Tibial nerve (tissue), 4 donors: Measurements from ENCODE around the gene SOX12. TPM values are rescaled to one million over a fixed set of nuclear protein-coding genes. Genes with fewer than 3 reads are reported as not detected.
A peak's percentile ranks its signal among the peaks of the same experiment; 100 is the strongest.

Source experiments
- DNase-seq, 2 donors: peaks; one replicate each; pipeline ENCODE4 v3.0.0-alpha.2; 2019; ENCODE audit warnings: low spot score in 2 of 2
- H3K27ac ChIP-seq, 4 donors: fragments of 200-600 bp; sonication (generic) in 3 of 4; one replicate each; pipeline ENCODE4 v1.5.1; 2017 to 2019; ENCODE audit warnings: mild to moderate bottlenecking in 1 of 4
- H3K27me3 ChIP-seq, 2 donors: fragments of 200-600 bp; sonication (generic) in 1 of 2; one replicate each; pipeline versions ENCODE4 v1.5.1 to v1.6.0; 2017 to 2019
- H3K36me3 ChIP-seq, 3 donors: fragments of 200-600 bp; sonication (generic); one replicate each; pipeline ENCODE4 v1.5.1; 2018 to 2019
- H3K4me1 ChIP-seq, 4 donors: fragments of 200-600 bp; sonication (generic) in 3 of 4; one replicate each; pipeline ENCODE4 v1.5.1; 2017 to 2019
- H3K4me3 ChIP-seq, 4 donors: fragments of 200-600 bp; sonication (generic) in 3 of 4; one replicate each; pipeline ENCODE4 v1.5.1; 2017 to 2019; ENCODE audit warnings: mild to moderate bottlenecking in 1 of 4, moderate library complexity in 1 of 4
- H3K9me3 ChIP-seq, 4 donors: fragments of 200-600 bp; sonication (generic) in 3 of 4; one replicate each; pipeline ENCODE4 v1.5.1; 2017 to 2019
- CTCF ChIP-seq, 5 experiments: fragments of 200-600 bp in 3 of 5; fragments of 450-650 bp in 2 of 5; sonication (generic) in 3 of 5; IDR thresholded peaks; one replicate each; pipeline ENCODE4 v1.5.1; 2016 to 2019; ENCODE audit warnings: antibody characterized with exemption in 5 of 5, mild to moderate bottlenecking in 3 of 5, moderate library complexity in 2 of 5
- EP300 ChIP-seq, 2 donors: sonication (generic); formaldehyde crosslinking; IDR thresholded peaks; one replicate each; pipeline ENCODE4 v1.6.1; 2017; ENCODE audit warnings: antibody characterized with exemption in 2 of 2, mild to moderate bottlenecking in 1 of 2
- POLR2A ChIP-seq, 2 donors: fragments of 450-650 bp; IDR thresholded peaks; one replicate each; pipeline ENCODE4 v1.6.1; 2017; ENCODE audit warnings: antibody characterized with exemption in 2 of 2, mild to moderate bottlenecking in 2 of 2, moderate library complexity in 2 of 2
- WGBS, 2 donors: methylation state at CpG; one replicate each; pipeline ENCODE4 v1.1.5; 2018; 5-methylcytosine and 5-hydroxymethylcytosine counted together
- total RNA-seq, 4 donors: library from RNA; depleted of rRNA; stranded (reverse); fragments of >200 nt; gene quantifications; one replicate each; pipeline ENCODE4 v1.1.0, GENCODE V29; 2016

Gene SOX12
- total RNA-seq, 4 donors from 2014 or later = 4.6 to 9.8 (median 8.6) TPM

DNA sequence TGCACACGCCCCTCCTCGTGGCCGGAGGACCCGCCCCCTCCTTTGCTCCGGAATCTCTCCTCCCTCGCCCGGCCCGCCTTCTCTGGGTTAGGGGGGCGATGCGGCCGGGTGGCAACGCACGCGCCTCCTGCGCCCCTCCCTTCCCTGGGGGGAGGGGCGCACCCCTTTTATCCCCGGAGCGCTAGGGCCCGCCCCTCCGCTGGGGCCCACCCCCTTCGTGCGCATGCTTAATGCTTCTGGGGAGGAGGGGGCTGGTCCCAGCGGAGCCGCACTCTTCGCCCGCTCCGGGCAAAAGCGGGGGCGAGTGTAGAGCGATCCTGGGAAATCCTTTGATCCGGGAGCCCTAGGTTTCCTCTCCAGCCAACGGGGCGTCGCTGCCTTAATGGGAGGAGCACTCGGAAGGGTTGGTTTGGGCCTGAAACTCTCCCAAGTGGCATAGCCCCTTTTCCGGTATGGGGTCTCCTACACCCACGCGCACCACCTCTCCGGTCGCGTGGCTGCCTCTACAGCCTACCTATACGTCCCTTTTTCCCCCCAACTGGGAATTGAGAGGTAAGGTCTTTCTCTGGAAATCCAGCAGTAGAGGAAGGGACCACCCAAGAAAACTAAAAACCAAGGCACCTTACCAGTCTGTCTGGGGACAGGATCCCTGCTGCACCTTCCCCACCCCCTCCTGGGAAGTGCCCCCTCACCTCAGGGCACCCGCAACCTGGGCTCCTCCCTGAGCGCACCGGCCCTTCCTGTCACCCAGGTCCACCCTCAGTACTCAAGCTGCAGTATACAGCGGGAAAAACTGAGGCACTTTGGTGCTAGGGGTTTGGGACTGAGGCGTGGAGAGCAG lies 2.1 kb downstream of the SOX12 start:
- DNase-seq = peak; percentile 70 to 73
- no peak for TF ChIP-seq CTCF (IDR thresholded peaks at IDR 0.05)
- peak; percentile 70 to 90 for TF ChIP-seq EP300 (IDR thresholded peaks at IDR 0.05)
- peak in 1 of 2 donors; percentile 35 for TF ChIP-seq POLR2A (IDR thresholded peaks at IDR 0.05)

GRCh38 chr20:328027-328974 lies 2.9 kb downstream of the SOX12 start:
- no peak for DNase-seq
- 37 to 38% methylated on average over 31 of the region's 31 CpGs for WGBS, 2 donors

More for the DNA sequence above, 2.1 kb downstream of the SOX12 start:
- Histone ChIP-seq H3K4me1 (peaks cover 0 to 65% (median 13%) of the 10 kb centered on the region in 4 donors), H3K27ac (peak overlapping the region; percentile 80 to 99 (median 90)), H3K4me3 (peak overlapping the region; percentile 61 to 93 (median 70)), H3K27me3 (no peaks in the 10 kb centered on the region), H3K36me3 (no peaks in the 10 kb centered on the region), H3K9me3 (no peaks in the 10 kb centered on the region)
- 3 to 4% methylated on average over 38 to 43 of the region's 47 CpGs for WGBS, 2 donors

DNA sequence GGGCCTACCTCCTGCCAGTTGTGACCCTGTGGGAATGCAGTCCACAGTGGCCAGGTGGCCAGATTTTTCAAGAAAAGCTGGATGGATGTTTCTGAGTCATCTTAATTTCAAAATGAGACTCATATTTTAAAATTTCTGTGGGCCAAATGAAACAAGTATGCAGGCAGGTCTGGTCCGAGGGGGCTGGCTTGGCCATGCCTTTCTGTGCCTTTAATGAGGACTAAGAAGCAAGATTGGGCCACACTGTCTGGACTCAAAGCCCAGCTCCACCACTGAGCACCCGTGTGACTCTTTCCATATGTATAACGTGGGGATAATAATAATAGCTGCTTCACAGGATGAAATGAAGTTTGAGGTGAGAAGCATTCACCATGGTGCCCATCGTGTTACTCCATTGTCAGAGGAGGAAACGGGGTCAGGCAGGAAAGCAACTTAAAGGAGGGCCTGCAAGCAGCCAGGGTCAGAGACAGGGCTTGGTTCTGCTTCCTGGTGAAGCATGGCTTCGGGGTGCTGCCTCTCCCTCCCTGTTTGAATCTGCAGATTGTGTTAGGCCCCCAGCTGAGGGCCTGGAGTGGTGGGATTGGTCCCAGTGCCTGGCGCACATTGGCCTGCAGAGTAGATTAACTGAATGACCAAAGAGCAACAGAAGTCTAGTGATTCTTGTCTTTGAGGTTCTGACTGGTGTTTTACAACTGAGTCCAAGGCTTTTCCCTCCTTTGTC lies 3.8 kb downstream of the SOX12 start:
- H3K4me1 ChIP-seq = peaks cover 0 to 58% (median 13%) of the 10 kb centered on the region in 4 donors
- no peak overlapping the region for H3K4me3 ChIP-seq
- peak overlapping the region in 3 of 4 donors; percentile 38 to 99 (median 94) for H3K27ac ChIP-seq
- WGBS, 2 donors = 42 to 46% methylated on average over 7 of the region's 7 CpGs
- TF ChIP-seq POLR2A (IDR thresholded peaks at IDR 0.05) = no peak
- no peak for TF ChIP-seq EP300 (IDR thresholded peaks at IDR 0.05)
- TF ChIP-seq CTCF (IDR thresholded peaks at IDR 0.05) = no peak
- peaks cover 0 to 6% (median 0%) of the 10 kb centered on the region in 3 donors for H3K36me3 ChIP-seq
- no peaks in the 10 kb centered on the region for H3K9me3 ChIP-seq
- no peak for DNase-seq
- no peaks in the 10 kb centered on the region for H3K27me3 ChIP-seq

More at GRCh38 chr20:328027-328974, 2.9 kb downstream of the SOX12 start:
- Histone ChIP-seq H3K9me3 (no peaks in the 10 kb centered on the region), H3K27ac (peak overlapping the region; percentile 80 to 99 (median 90)), H3K27me3 (no peaks in the 10 kb centered on the region), H3K4me3 (peak overlapping the region in 2 of 4 donors; percentile 61 to 93), H3K36me3 (no peaks in the 10 kb centered on the region), H3K4me1 (peaks cover 0 to 65% (median 13%) of the 10 kb centered on the region in 4 donors)
- TF ChIP-seq EP300 (IDR thresholded peaks at IDR 0.05) (no peak), CTCF (IDR thresholded peaks at IDR 0.05) (no peak), POLR2A (IDR thresholded peaks at IDR 0.05) (no peak)

DNA sequence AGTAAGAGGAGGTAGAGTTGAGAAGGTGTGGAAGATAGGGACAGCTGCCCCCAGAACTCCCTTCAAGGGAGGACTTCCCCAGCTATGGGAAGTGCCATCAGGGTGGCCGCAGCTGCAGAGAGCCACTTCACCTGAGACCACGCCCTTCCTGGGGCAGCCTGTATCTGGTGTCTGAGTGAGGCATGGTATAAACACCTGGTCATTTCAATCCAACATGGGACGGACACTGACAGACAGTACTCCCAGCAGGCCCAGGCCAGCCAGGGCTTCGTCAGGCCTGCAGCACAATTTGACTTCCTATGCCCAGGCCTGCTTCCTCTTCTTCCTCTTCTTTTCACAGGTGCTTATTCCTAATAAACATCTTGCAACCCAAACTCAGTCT lies 4.5 kb downstream of the SOX12 start:
- H3K27ac ChIP-seq = peak overlapping the region in 2 of 4 donors; percentile 94 to 99
- DNase-seq = no peak
- 73 to 83% methylated on average over 4 of the region's 4 CpGs for WGBS, 2 donors

More for the DNA sequence above, 4.5 kb downstream of the SOX12 start:
- Histone ChIP-seq H3K4me1 (peaks cover 0 to 53% (median 13%) of the 10 kb centered on the region in 4 donors), H3K4me3 (no peak overlapping the region), H3K27me3 (no peaks in the 10 kb centered on the region), H3K36me3 (peaks cover 0 to 6% (median 0%) of the 10 kb centered on the region in 3 donors), H3K9me3 (no peaks in the 10 kb centered on the region)
- no peak for TF ChIP-seq POLR2A (IDR thresholded peaks at IDR 0.05)
- no peak for TF ChIP-seq EP300 (IDR thresholded peaks at IDR 0.05)
- TF ChIP-seq CTCF (IDR thresholded peaks at IDR 0.05) = no peak
